GM18858 (cell line): ENCODE results near the gene TMPRSS7.

Experiments used
- ATAC-seq: cut with Tn5 transposase; IDR thresholded peaks from one replicate; pipeline ENCODE4 v1.9.1; 2021; ENCODE audit not compliant: unreplicated experiment

The TMPRSS7 gene

DNA sequence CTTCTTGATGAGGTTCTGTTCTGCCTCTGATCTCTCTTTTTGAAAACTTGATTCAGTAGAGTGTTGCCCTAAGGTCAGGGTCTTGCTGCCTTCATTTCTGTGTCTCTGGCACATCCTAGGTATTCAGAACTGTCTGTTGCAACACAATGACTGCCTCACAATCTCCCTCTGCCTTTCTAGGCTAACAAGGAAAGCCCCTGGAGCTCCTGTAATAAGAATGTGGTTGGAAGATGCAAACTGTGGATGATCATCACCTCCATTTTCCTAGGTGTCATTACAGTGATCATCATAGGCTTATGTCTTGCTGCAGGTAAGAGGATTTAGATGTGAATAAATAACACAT, 58.6 kb downstream of the TMPRSS7 start:
- no peak for ATAC-seq

DNA sequence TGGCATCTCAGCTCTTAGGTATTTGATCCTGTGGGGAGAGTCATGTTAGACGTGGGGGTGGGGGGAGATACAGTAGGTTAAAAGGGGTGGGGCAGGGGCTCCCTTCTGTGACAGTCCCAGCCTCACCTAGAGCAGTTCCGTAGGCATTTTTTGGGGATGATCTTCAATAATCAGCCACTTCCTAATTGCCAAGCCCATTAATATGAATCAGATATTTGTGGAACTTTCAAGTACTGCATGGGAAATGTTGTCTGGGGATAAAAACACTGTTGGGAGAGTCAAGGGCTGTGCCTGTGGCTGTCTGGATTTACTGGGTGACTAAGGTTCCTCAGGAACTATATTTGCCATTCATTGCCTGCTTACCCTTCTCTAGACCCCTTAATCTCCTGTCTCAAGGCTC, 61.2 kb downstream of the TMPRSS7 start:
- ATAC-seq: no peak

- ATAC-seq: no peak
Measured at GRCh38 chr3:112096176-112096575, 61.6 kb downstream of the TMPRSS7 start.

DNA sequence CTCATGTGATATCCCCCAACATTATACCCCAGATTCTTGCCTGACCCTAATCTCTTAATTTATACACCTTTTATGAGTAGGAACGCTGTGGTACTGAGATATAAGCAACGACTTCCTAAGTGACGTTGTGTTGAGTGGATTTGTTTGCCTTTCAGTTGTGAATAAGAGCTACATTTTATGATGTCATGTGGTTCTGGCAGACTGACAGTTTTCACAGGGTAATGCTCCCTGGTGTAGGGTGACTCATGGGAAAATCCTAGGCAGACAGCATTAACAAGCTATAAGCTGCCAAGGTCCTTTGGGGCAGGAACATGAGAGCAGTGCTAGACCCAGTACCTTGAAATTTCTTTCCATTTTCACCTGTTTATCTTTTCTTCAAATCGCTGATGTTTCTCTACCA, 62.8 kb downstream of the TMPRSS7 start:
- ATAC-seq: no peak

DNA sequence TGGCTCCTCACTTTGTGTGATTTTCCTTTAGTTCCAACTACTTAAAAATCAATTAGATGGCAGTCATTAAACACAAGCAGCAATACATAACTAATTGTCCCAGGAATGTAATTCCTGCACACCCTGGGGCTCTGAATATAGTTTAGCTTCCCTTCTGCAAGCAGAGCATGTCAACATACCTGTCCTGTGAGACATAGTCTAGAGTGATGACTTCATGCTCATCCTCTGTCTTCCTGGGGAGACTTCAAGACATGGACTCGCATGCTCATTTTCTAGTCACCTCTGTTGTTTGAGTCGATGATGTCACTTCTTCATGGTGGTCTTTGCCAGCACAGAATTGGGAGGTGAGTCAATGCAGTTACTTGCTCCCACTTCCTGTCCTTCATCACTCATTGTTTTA, 67.4 kb downstream of the TMPRSS7 start:
- no peak for ATAC-seq

DNA sequence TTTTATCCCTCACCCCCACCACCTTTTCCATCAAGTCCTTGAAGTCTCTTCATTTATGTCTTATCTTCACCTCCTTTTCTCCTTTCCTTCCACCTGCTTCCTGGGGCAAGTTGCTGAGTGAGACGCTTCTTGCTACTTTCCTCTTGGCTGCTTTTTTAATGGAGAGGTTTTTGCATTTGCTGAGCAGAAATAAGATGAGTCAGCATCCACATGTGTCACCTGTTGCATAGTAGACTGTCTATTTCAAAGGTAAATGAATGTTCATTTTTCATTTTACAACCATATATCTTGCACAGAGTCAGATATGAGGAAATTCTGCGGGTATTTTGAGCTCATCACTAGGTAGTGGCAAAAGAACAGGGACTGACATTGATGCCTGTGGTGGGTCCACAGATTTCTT, 70.2 kb downstream of the TMPRSS7 start:
- no peak for ATAC-seq

DNA sequence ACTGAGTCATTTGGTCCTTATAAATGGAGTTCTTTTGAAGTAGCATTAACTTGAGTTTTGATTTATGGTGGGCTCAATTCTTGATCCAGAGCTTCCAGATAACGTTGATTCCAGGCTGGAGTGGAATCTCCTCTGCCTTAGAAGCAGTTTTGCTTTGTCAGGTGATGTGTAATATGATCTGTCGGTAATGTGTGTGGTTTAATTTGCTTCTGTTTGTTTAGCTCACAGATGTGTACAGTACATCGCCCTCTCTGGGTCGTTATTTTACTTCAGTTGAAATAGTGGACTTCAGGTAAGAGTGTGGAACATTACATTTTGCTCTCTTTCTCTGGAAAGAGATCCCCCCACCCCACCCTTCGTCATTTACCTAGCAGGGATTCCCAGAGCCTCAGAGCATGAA, 74.8 kb downstream of the TMPRSS7 start:
- no peak for ATAC-seq

DNA sequence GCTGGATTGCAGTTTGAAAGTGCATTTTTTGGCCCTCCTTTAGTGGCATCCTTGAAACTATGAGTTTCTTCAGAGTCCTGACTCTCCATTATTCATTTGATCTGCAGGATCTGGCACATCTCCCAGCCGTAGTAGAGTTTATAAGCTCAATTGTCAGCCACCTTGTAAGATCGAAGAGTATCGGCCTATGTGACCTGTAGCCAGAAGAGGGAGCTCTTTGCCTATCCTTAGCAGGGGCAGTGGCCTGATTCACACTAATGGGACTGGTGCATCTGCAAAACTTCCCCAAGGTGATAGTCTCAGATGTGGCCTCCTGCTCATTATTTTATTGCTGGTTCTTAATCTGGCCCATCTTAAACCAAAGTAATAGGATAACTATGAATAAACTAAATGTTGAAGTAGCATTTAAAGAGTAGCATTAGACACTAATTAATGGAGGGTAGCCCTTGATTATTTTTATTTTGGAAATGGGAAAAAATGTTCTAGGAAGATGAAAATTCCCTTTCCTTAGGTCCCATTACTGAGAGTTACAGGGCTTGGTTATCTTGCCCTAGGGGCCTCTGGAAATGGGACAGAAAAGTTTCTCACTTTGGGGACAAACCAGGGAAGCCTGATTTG, 77.4 kb downstream of the TMPRSS7 start:
- ATAC-seq: peak; percentile 42

- no peak for ATAC-seq
Measured at GRCh38 chr3:112114576-112115160, 80.1 kb downstream of the TMPRSS7 start.

GRCh38 chr3:112115161-112115739, 80.7 kb downstream of the TMPRSS7 start:
- peak; percentile 31 for ATAC-seq

- no peak for ATAC-seq
Measured at GRCh38 chr3:112115806-112116383, 81.4 kb downstream of the TMPRSS7 start.

DNA sequence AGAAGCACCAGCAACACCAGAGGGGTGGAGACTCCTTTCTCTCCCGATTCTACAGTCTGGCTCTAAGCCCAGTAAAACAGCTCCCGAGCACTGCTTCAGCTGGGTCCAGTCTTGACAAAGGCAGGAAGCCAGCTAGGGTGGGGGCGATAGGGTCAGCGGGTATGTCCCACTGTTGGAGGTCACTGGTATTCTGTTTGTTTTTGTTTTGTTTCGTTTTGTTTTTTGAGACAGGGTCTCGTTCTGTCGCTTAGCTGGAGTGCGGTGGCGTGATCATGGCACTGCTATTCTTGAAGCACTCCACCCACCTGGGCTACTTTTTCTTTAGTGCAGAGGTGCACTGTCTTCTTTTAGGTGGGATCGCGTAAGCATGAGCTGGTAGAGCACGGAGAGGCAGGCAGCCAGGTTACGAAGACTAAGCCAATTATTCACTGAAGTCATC, 82.2 kb downstream of the TMPRSS7 start:
- no peak for ATAC-seq

DNA sequence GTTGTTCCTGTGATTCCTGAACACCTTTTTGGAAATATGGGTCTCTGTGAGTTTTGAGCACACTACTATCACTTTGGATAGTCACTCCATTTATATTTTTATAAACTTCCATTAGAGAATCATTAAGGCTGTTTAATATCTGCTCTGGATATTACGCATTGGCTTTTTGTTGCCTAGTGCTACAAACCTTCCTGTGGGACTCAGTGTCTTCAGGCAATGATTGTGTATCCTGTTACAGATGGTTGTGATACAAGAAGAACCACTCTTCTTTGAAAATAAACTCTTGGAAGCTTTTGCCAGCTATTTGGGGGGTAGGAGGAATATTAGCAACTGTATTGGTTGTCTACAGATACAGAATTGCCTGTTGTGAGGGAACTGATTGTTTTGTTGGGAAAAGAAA, 82.9 kb downstream of the TMPRSS7 start:
- no peak for ATAC-seq

GRCh38 chr3:112117841-112118571, 83.5 kb downstream of the TMPRSS7 start:
- ATAC-seq: peak; percentile 15

DNA sequence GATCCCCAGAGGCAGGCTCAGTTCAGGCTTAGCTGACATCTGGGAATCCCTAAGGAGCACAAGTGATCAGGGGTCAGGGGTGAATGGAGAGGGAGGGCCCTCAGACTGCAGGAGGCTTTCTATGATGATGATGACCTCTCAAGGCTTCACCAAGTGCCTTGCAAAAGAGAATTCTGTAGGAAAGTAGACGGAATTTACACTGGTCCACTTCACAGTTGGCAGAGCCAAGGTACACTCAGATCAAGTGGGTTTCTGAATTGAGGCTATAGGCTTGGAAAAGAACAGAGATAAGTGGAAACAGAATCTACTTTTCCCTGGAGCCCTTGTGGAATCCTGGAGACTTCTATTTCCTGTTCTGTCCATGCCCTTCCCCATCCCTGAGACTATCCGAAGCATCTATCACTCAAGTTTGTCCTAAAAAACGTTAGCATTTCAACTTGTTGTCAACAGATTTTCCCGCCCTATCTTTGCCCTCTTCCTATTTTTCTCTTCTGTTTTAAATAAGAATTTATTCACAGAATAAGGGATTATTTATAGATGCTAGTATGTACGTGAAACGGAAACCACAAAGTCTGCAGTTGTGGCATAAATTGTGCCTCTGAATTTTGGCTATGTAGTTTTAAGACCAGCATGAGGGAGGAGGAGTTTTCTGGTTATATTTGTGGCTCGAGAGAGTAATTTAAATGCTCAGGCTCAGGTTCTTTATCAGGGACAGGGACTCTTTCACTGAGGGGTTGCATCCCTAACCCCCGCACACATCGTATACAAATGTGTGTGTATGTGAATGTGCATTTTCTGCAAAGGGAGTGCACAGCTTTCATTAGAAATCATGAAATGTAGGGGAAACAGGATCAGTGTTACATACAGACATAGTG, 85.7 kb downstream of the TMPRSS7 start:
- no peak for ATAC-seq

GRCh38 chr3:112121577-112122547, 87.3 kb downstream of the TMPRSS7 start:
- ATAC-seq: no peak

DNA sequence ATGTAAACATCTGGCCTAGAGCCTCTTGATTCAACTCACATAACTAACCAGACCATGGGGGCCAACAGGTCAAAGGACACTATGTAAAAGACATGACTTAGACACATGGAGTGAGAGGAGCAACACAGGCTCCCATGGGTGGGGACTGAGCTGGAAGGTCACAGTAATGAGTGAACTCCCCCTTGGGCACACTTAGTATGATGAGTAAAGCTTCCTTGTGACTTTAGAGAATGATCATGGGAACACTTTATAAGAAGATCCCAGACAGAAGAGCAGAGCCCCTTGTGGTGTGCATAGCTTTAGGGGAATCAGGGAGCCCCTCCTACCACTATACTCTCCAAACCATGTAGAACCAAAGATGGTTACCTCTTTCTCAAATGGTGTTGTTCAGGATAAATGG, 88.3 kb downstream of the TMPRSS7 start:
- no peak for ATAC-seq

DNA sequence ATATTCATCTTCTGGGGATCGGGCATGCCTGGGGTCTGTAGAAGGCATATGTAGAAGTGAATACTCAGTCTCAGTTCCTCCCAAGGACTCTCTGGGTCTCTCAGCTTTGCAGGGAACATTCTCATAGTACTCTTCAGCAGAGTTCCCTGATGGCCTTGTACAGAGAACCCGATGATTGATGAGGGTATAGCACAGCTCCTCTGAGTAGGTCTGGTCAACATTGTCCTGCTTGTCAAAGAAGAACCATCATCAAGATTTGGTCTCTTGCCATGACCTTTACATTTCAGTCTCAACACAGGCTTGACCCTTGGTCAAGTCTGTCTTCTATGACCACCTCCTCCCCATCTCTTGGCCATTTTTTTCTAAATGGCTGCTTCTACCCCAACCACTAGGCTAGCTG, 89.0 kb downstream of the TMPRSS7 start:
- ATAC-seq: no peak

- ATAC-seq: no peak
Measured at GRCh38 chr3:112124907-112125607, 90.5 kb downstream of the TMPRSS7 start.
